Activated CD4-positive, alpha-beta T cell treated with anti-CD3 and anti-CD28 coated beads, Interleukin-2, Interleukin-4, amounts not matched to agents 100 ng/mL and 50 ng/mL, durations not matched to agents 16 hours and 8 hours (primary cell): ENCODE results near the gene PLPPR4.
"Not testable (repeated sequence)": the region's sequence is repeated elsewhere in the genome, so short reads cannot be mapped to it uniquely, and the experiment has no call there.

Experiments
- DNase-seq: peaks from one replicate; pipeline ENCODE4 v3.0.0-alpha.2; 2020; ENCODE audit warnings: low spot score

PLPPR4 gene, protein sequence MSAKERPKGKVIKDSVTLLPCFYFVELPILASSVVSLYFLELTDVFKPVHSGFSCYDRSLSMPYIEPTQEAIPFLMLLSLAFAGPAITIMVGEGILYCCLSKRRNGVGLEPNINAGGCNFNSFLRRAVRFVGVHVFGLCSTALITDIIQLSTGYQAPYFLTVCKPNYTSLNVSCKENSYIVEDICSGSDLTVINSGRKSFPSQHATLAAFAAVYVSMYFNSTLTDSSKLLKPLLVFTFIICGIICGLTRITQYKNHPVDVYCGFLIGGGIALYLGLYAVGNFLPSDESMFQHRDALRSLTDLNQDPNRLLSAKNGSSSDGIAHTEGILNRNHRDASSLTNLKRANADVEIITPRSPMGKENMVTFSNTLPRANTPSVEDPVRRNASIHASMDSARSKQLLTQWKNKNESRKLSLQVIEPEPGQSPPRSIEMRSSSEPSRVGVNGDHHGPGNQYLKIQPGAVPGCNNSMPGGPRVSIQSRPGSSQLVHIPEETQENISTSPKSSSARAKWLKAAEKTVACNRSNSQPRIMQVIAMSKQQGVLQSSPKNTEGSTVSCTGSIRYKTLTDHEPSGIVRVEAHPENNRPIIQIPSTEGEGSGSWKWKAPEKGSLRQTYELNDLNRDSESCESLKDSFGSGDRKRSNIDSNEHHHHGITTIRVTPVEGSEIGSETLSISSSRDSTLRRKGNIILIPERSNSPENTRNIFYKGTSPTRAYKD

GRCh38 chr1:99264201-99265021 lies at the start of gene PLPPR4:
Gene PLPPR4 (plus strand): TSS chr1:99264492. CDS start chr1:99264594, 102 bp downstream.
- DNase-seq, result no peak

- DNase-seq, result no peak
These were observed 47.3 kb upstream of the PLPPR4 start for GRCh38 chr1:99216956-99217355.

DNA sequence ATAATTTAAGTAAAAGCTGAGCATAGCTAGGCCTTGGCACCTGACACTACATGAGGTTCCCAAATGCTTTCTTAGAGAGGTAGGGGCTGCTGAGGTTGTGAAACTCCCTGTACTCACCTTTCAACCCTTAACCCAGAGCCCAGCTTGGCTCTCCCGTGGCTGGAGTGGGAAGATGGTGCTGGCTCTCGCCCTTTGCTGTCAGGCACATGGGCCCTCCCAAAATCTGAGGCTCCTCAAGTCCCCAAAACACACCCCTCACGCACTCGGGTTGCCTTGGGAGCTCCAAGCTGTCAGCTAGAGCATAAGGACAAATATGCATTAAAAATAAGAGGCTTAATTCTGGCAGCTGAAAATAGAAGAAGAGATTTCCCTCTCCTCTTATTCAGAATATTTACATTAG lies 46.7 kb upstream of the PLPPR4 start:
- no peak for DNase-seq

DNA sequence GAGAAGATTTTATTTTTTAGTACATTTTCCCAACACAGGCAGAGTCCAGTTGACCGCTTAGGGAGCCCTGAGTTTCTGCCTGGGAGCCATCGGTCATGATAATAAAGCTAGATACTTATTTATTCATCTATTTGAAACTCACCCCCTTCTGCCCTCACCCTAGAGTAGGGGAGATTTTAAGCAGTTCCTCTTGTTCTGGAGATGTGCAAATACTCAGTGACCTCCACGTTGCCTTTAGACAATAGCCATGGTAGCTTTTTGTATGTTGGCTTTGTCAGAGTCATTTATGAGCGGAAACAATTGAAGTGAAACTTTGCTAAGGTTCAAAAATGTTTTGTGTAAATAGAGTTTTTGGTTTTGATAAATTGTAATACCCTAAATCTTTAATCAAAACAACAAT lies 45.7 kb upstream of the PLPPR4 start:
- DNase-seq, result no peak

GRCh38 chr1:99218999-99219398 lies 45.3 kb upstream of the PLPPR4 start:
- no peak for DNase-seq

DNA sequence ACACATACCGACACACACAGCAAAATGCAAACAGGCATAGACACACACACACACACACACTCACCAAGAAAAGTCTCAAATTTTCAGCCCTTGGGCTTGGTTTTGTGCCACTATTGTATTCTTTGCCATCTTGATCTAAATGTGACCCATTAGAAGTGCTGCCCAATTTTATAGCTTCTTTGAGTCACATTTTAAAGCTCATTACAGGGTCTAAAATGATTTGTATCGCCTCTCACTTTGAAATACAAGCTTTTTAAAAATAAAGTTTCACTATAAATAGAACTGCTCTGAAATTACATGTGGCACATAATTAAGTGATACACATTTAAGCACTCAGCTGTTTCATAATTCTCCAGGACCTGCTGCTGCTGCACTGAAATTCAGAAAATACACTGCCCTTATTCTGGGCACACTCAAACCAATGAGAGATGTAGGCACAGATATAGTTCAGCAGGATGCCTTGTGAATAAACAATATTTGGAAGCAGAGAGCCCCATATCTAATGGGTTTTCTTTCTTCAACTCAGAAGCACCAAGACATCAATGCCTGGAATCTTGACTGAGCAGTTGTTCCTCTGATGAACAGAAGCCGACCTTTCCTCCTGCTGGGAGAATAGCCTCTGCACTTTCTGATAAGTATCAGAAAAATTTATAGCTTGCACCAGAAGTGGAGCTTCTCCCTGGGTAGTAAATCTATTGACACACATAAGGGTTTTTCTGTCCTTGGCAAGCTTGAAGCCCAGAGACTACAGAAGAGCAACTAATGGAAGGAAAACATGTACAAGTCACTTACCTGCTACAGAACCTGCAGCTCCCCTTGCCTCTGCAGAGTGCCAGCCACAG lies 37.0 kb upstream of the PLPPR4 start:
- DNase-seq, result no peak

DNA sequence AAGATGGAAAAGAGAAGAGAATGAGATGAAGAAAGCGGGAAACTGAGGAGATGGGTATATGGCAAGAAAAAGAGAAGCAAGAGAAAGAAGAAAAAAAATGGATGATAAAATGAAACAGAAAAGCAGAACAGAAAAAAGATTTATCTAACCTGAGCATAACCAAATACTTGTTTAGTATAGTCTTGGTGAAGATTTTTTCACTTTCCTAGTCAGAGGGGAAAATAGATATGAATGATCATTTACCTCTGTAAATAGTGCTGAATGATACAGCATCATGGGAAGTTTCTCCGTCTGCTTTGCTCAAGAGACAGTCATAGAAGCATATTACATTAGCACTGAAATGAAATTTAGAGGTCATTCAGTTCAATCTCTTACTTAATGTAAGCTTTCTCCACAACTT lies 36.1 kb upstream of the PLPPR4 start:
- no peak for DNase-seq

GRCh38 chr1:99229122-99229521 lies 35.2 kb upstream of the PLPPR4 start:
- DNase-seq, result no peak

GRCh38 chr1:99230695-99231094 lies 33.6 kb upstream of the PLPPR4 start:
- DNase-seq, result no peak

DNA sequence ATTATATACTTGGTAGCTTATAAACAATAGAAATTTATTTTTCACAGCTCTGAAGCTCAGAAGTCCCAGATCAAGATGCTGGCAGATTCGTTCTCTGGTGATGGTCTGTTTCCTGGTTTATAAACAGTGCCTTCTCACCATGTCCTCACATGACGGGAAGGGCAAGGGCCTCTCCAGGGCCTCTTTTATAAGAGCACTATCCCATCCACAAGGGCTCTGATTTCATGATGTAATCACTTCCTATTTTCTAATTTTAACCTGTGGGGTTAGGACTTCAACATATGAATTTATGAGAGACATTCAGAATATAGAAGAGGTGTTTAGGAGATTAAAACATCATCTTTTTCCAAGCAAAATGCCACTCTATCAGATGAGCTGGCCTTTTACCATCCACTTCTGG lies 32.1 kb upstream of the PLPPR4 start:
- DNase-seq, result no peak

DNA sequence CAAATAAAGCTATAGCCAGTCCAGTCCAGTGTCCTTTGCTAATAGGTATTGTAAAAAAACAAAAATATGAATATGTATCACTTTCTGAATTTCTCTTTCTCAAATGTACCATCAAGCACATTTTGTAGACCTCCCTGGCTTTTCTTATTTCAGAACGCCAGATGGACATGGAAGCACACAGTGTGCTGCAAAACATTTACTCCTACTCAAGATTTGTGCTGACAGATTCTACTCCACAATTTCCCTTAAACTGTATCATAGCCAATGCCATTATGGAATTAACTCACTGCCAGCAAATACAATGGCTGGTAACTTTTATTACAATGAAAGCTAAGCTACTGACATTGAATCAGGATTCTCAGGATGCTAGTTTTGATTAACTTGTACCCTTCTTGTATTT lies 30.8 kb upstream of the PLPPR4 start:
- DNase-seq, result no peak

DNA sequence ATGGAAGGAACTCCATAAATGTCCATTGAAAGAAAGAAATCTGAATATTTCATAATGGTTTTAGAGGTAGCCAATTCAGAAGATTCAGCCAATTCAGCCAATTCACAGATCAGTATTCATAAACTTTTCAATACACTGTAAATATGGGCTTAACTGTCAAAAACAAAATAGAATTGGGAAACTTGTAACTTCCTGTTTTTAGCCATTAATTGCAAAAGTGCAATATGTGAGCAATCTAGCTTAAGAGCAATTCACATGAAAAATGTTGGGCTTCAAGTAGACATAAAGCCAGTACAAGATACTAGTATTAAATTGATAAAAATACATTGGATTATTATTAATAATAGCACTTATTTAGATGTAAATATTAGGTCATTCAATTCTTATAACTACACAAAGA lies 27.5 kb upstream of the PLPPR4 start:
- DNase-seq, result no peak

GRCh38 chr1:99239690-99240089 lies 24.6 kb upstream of the PLPPR4 start:
- DNase-seq, result no peak

- no peak for DNase-seq
These were observed 23.7 kb upstream of the PLPPR4 start for GRCh38 chr1:99240621-99241020.

- DNase-seq, result no peak
These were observed 18.1 kb upstream of the PLPPR4 start for GRCh38 chr1:99246152-99246551.

- DNase-seq, result no peak
These were observed 17.1 kb upstream of the PLPPR4 start for GRCh38 chr1:99247199-99247598.

- DNase-seq, result no peak
These were observed 13.6 kb upstream of the PLPPR4 start for GRCh38 chr1:99250728-99251127.

DNA sequence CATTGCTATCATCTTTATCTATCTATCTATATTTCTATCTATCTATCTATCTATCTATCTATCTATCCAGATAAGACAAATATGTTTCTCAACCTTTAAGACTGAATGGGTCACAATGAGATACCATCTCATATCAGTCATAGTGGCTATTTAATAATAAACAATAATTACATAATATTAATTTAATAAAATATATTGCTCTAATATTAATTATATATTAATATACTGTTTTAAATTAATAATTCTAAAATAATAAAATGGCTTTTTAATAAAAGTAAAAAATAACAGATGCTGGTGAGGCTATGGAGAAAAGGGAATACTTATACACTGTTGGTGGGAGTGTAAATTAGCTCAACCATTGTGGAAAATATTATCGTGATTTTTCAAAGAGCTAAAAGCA lies 13.0 kb upstream of the PLPPR4 start:
- DNase-seq, result no peak

GRCh38 chr1:99252630-99253029 lies 11.7 kb upstream of the PLPPR4 start:
- no peak for DNase-seq

DNA sequence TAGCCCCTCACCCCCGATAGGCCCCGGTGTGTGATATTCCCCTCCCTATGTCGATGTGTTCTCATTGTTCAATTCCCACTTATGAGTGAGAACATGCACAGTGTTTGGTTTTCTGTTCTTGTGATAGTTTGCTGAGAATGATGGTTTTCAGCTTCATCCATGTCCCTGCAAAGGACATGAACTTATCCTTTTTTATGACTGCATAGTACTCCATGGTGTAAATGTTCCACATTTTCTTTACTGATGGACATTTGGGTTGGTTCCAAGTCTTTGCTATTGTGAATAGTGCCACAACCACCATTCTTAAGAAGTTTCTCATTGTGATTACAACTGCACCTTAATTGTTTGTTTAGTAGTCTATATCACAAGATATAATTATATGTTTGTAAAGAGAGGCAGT lies 3.9 kb upstream of the PLPPR4 start:
- DNase-seq, result not testable (repeated sequence)

DNA sequence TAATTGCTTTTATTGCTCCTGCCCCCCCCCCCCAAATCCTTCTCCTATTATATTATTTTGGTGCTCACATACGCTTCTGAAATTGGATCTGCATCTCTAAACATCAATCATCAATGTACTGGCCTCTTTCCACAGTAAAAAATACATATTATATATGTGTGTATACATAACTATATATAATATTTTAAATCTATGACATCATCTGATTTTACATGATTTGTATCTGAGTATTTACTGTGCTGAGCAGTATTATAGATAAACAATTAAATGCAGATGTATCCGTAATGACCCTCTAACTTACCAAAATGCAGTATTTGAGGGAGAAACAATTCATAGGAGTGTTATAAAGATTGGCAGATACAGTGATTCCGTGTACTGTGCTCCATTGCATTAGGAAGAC lies 832 bp downstream of the PLPPR4 start:
- no peak for DNase-seq

- DNase-seq, result no peak
These were observed 2.4 kb downstream of the PLPPR4 start for GRCh38 chr1:99266726-99267125.
